ENCODE results near the gene PHF21A.

PHF21A gene

DNA sequence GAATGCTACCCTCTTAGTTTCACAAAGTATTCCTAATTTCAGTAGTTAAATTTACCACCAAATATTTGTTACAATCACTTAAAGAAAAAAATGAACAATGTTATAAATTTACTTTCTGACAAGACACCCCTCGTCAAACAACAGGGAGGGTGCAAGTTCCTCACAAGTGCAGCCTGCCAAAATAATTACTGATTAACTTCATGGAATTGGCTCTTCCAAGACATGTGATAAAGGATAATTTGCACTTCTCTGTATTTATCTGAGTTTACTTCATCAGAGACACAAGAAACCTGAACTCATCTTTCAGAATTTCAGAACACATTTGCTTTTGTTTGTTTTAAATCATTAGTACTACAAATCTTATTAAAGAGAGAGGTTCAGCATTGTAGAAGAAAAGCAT lies 132.3 kb downstream of the PHF21A start:
- TF ChIP-seq CTCF (IDR thresholded peaks at IDR 0.05) = no peak

DNA sequence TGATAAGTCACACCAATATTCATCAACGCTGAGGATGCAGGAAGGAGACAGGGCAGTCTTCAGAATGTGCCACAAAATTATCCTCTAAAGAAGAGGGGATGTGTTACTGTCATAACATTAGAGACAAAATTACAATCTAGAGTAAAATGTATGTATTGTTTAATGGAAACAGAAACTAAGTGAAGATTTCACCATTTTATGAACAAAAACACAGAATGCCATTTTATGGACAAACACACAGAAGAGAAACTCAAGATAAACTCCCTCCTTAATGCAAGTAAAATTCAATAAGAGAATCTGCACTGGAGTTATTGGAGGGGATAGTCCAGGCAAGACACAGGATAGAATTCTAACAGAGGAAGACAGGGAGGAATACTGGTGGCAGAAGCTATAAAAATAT lies 136.0 kb downstream of the PHF21A start:
- TF ChIP-seq CTCF (IDR thresholded peaks at IDR 0.05) = no peak

DNA sequence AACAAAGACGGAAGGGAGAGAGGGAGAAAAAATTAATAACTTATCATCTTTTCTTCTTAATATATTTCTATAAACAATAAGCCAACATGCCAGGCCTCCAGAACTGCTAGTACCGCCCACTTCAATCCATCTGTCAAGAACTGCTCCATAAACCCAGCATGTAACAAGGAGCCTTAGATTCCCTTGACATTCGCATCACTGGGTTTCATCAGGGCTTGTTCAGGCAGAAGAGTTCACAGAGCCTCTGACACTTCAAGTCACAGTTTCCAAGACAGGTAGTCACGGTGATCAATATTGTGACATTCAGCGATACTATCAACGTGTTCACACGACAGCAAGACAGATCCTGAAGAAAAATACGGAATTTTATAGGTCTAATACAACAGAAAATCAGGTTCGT lies 137.1 kb downstream of the PHF21A start:
- no peak for TF ChIP-seq CTCF (IDR thresholded peaks at IDR 0.05)

DNA sequence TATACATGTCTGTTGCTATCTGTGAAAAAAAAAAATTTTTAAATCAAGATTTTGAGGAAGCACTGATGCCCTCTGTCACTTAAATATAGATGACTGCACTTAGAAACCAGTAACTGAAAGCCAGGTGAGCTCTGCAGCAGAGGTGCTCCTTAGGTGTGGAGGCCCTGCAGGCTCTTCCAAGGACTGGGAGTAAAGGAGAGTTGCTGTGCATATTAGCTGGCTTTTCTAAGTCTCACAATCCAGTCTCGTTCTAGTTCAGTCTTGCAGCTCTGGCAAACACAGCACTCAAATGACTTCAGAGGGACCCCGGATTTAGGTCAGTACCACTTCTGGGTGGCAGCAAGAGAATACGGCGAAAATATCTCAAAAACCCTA lies 137.8 kb downstream of the PHF21A start:
- TF ChIP-seq CTCF (IDR thresholded peaks at IDR 0.05) = no peak

GRCh38 chr11:45982656-45983470 lies 138.4 kb downstream of the PHF21A start:
- TF ChIP-seq CTCF (IDR thresholded peaks at IDR 0.05) = no peak

- TF ChIP-seq CTCF (IDR thresholded peaks at IDR 0.05) = no peak
Observed at GRCh38 chr11:45974806-45975205, 146.4 kb downstream of the PHF21A start.

DNA sequence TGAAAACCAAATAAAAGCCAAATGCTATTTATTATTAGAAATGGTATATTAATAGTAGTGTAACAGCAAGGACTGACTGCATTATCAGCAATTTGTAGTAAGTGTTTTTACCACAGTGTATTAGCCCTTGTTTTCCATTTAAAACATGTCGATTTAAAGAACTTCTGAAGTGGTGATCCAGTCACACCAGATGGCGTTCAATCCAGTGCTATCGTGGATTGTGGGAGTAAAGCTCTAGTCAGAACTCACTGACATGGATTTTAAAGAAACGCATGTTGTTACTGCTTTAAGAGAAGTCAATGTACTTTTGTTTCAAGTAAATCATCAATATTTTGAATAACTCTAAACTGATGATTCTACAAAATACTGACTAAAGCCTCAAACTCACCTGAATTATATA lies 147.7 kb downstream of the PHF21A start:
- no peak for TF ChIP-seq CTCF (IDR thresholded peaks at IDR 0.05)

- TF ChIP-seq CTCF (IDR thresholded peaks at IDR 0.05) = no peak
Observed at GRCh38 chr11:45968901-45969300, 152.4 kb downstream of the PHF21A start.

Data from LNCAP (cell line).